CD4-positive, alpha-beta T cell treated with Interleukin-12 subunit alpha and Interleukin-12 subunit beta, for 1 hour (primary cell): ENCODE results near the gene GFM1.

Source experiments
- DNase-seq: peaks from one replicate; pipeline ENCODE4 v3.0.0-alpha.2; 2020

Gene GFM1

DNA sequence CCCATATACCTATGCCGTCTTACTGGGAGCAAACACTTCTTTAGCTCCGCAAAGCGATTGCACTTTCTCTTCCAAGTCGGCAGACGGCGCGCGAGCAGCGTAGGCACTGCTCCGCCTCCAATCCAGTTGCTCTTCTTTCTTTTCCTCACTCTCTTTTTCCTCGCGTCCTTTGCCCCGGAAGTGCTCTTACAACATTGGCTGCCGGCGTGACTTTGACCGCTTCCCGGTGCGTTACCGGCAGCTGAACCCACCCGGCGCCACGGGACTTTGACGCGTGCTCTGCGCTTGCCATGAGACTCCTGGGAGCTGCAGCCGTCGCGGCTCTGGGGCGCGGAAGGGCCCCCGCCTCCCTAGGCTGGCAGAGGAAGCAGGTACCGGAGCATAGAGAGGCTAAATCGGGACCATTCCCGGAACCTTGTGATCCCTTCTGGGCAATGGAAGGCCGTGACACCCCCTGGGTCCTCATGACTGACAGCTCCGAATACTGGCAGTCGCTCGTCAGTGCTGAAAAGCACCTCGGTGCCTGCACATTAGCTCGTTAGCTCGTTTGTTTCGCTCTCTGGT is at the start of gene GFM1:
GFM1 (plus strand) TSS at position 183 of the 564 bp plus-strand sequence; CDS start at position 291, 108 bp downstream.
- peak; percentile 92 for DNase-seq

DNA sequence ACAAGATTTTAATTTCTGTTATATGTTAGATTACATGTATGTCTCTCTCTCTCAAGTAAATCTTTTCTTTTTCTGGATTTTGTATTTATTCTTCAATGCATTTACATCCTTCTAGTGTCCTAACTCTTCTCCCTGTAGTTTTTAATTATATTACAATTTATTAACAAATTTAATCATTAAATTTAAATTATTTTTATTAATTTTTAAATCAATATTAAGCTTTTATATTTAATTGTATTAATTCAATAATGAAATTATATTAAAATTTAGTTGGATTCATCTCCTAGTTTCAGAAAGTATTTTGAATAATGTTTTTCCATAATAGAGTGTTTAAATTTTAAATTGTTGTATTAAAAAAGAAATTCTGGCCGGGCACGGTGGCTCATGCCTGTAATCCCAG is 43.5 kb upstream of the GFM1 start:
- DNase-seq = no peak

DNA sequence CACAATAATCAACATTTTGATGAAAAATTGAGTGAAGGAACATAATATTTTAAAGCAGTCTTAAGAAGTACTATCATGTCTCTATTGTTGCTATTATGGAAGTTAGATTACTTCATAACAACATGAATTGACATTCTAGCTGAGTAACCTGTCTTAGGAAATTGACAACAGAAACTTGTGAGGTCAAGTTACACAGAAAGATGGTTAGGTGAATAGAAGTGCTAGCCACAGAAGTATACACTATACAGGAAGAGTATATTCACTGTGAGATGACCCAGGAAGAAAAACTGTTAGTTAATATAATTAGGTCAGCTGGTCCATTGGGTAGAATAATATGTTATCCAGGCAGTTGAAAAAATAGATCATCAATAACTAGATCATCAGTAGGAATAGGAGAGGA is 42.1 kb upstream of the GFM1 start:
- no peak for DNase-seq

DNA sequence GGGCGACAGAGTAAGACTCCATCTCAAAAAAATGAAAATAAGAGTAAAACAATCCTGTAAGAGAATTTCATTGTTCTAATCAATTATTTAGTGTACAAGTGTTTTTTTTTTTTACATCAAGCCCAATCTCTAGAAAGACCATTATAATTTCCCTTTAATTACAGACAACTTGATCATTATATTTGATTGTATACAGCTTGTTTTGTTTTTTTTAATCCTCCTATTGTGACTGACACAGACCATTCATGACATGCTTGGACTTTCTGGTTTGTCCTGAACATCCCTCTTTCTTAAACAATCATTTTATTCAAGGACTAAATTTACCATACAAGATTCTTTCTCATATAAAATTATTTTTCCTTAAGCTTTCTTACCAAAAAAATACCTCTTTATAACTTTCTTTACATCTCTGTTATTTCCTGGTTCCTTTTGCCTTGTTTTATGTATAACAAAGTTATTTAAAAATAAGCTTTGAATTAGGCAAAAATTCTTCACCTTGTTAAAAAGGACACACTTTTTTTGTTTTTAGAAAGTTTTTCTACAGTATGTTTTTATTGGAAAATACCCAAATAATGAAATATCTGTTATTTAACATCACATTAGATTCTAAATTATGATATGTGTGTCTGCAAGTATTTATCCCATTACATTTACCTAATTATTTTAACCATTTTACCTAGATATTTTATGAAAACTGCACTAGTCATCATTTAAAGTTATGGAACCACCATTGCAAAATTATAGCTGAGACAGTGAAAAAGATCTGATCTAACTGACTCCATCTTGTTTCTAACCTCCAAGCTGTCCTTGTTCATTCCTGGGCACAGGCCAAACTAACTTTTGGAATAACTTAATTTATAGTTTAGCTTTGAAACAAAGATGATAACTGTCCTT is 26.1 kb upstream of the GFM1 start:
- DNase-seq = no peak

DNA sequence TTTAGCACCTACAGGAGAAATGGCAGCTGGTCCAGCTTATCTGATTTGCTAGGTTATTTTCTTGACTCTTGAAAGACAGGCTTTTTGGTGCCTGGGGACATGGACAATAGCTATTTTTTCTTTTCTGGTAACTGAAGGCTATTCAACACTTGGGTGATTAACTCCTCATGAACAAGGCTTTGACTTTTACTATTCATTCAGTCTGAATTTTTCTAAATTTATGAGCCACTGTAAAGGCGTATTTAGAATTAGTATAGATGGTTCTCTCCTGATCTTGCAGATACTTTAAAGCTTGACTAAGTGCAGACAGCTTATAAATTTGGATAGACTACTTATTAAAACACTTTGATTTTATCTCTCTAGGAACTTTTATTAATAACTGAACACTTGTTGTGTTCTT is 18.4 kb upstream of the GFM1 start:
- no peak for DNase-seq

DNA sequence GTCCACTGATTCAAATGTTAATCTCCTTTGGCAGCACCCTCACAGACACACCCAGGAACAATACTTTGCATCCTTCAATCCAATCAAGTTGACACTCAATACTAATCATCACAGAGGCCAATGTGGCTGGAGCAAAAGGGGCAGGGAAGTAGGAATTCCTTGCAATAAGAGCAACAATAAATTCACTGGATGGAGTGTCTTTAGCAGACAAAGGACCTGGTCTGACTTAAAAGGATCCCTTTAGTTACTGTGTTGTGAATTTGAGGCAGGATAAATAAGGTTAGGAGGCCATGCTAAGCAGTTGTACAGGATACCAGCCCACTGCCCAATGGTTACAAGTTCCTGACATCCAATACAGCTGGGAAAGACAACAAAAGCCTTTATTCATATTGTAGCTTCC is 12.3 kb upstream of the GFM1 start:
- no peak for DNase-seq

DNA sequence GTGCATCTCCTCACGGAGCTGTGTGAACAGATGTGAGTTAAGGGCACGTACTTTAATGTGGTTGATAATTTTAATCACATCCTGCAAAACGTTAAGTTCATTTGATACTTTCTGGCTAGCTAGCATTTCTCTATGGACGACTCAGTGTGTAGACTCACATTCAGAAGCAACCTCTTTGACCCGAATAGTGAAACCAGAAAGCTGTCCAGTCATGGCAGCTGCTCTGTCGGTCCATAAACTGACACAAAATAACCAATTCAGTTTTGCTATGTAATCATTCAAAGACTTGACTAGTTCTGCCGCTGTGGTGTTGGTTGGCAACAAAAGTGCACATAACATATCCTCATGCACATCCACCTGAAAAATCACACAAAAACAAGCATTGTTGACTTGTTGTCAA is 3.7 kb upstream of the GFM1 start:
- no peak for DNase-seq

DNA sequence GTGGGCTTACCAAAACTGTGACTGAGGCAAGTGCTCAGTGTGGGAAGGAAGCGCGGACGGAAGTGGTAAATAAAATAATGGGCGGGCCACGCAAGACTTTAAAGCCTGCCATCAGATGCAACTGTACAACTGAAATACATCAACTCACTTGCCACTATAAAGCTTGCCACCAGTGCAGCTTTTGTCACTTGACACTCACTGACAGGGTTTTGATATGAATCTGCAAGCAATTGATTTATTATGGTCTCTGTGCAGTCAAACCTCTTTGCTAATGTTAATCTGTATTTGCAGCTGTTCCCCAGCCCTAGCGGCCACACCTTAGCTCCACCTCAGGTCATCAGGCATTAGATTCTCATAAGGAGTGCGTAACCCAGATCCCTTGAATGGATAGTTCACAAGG is 2.3 kb upstream of the GFM1 start:
- DNase-seq = peak; percentile 40

DNA sequence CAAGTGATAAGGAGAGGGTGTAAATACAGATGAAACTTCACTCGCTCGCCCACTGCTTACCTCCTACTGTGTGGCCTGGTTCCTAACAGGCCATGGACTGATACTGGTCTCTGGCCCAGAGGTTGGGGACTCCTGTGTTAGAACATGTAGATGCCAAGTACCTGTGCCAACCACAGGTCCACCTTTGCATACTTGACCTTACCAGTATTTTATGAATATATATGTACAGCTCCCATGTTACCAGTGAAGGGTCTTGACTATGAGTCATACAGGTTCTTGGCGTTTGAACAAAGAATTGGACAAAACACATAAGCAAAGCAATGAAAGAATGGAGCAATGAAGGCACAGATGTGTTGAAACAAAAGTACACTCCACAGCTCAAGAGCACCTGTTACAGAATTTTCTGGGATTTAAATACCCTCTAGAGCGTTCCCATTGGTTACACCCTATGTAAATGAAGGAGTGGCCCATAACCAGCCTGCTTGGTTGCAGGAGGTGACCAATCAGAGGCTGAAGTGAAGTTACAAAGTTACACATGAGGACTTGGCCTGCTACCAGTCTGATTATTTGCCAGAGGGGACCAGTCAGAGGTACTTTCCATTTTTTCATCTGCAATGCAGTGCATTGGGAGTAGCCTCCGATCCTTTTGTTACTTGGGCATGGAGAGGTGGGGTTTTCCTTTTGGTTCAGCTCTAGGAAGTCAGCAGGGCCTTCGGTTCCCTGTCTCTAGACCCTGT is 1.7 kb upstream of the GFM1 start:
- DNase-seq = no peak

DNA sequence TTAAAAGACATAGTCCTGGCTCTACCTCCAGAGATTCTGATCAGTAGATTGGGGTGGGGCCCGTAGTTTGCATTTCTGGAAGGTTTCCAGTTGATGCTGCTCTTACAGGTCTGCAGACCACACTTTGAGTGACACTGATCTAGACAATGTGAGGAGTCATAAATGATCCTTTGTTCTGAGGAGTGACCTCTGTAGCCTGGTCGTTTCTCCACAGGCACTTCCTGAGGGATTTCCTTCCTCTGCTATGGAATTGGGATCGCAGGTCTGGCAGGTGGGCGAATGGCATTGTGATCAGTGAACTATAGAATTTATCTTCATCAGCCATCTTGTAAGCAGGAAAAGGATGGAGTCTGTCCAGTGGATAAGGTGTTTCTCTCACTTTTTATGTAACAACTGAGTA is 5.5 kb downstream of the GFM1 start:
- DNase-seq = no peak

DNA sequence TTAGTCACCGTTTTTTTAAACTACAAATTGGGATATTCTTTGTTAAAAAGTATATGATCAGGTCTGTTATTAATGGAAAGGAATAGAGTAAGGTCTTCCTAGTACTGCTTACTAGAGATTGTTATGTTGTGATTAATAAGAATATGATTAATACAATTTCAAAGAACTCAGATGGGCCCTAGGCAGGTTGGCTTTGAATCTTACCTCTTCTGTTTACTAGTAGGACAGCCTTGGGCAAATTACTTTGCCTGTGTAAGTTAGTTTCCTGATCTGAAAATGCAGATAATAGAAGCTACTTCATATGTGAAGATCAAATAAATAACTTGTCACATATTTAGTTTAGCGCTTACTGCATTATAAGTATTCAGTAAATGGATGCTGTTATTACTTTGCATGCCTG is 6.9 kb downstream of the GFM1 start:
- DNase-seq = no peak

DNA sequence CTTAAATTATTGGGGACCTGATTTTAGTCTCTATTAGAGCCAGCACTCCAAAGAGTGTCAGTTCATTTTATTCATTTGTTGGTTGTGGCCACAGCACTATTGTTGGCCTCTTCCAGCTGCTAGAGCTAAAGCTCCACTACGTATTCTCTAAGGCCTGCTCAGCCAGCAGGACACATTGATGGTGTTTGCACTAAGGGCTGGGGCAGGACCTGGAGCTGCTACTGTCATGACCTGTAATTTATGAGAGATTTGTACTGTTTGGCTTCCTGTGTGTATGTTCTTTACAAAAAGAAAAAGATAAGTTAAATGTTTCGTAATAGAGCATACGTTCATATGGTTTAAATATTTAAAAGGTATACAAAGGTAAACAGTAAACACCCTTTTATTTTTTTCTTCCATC is 8.1 kb downstream of the GFM1 start:
- DNase-seq = no peak

DNA sequence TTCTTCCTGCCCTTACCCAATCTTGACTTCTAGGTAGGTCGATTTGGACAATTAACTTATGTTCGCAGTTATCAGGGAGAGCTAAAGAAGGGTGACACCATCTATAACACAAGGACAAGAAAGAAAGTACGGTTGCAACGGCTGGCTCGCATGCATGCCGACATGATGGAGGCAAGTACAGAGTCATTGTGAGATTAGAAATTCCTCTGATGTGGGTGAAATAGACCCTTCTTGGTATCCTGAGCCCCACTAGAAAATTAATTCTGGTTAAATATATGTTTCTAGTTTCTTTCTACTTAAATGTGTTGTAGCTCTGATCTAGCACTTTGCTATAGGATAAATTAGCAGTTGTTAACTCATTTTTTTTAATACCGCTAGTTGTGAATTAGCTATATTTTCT is 14.6 kb downstream of the GFM1 start:
- DNase-seq = no peak

DNA sequence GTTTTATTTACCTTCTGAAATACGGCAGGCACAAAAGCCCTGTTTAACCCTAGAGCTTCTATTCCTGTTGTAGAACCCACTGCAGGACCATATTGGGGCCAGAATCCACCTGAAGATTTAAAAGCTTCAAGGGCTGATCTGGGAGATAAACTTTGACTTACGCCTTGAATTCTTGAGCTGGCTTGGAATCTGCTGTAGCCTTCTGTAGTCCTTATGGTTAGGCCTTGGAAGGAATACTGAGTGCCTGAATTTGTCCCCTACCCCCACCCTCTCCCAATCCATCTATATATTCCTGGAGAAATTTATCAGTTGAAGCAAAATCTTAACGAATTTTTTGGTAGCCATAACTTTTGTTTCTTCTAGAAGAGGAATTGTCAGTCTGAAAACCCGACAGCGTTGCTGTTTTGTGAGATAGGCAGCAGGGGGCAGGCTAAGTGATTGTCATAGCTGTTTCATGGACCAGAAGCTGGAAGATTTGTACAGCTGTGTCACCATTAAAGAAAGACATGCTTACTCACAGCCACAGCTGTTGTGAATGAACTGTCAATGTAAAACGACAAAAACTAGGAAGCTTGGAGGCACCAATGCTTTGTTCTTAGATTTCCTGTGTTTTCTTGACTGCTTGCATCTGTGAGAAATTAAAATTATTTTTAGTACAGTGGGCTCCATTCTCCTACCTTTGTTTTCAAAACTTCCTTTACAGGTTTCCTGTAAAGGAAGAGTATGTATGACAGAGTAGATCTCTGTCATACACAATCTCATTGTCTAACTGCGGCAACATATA is 15.3 kb downstream of the GFM1 start:
- peak; percentile 56 for DNase-seq

DNA sequence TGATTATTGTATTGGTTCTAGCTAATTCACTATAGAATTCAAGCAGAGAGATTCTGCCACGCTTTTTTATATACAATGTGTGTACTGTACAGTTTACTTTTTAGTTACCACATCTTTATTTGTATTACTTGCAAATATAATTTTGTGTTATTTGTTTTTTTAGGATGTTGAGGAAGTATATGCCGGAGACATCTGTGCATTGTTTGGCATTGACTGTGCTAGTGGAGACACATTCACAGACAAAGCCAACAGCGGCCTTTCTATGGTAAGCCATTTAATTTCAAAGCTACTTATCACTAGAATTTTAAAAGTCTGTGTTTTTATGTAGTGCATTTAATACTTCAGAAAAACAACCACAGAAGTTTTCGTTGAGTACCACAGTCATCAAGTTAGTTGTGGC is 16.4 kb downstream of the GFM1 start:
- no peak for DNase-seq

DNA sequence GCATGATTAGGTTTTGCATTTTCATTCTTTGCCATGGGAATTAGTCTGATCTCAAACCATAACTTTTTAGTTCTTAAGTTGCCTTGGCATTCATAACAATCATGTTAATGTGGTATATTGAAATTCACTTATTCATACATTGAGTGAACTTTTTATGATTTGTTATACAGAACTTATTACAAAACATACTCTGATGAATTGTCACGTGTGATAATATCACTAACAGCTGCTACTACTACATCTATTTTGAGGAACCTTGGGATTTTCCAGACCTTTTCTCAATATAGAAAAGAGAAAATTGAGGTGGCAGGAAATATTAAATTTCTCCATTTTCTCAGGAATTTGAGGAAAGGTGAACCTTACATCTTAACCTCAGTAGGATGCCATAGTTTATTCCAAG is 18.9 kb downstream of the GFM1 start:
- DNase-seq = no peak

DNA sequence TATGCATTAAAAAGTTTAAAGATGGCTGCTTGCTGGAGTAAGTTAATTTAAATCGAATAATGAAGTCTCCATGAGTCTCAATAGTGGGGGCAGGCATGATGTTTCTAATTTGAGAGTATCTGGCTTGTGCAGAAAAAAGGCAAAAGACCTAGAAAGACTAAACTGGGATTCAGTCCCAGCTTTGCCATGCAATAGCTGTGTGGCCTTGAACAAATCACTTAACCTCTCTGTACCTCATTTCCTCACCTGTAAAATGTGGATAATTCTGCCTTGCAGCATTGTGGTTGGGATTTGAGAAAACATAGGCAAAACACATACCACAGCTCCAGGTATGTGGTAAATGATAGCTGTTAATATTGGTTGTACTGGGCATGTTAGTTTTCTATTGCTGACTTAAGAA is 19.5 kb downstream of the GFM1 start:
- no peak for DNase-seq

DNA sequence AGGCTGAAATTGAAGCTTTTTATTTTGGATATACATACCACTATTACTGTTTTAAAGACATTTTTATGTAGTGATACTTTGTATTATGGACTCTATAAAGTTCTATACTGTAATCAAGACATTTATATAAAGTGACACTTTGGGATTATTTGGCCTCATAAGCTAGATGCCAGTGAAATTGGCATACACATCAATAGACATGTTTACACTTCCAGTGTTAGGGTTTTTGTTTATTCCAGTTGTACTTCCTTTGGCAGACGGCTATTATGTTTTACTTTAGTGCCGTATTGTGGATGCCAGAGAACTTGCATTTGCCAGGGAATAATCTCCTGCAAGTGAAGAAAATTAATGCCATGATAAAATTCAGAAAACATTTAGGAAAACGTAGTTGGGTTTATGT is 22.1 kb downstream of the GFM1 start:
- no peak for DNase-seq

DNA sequence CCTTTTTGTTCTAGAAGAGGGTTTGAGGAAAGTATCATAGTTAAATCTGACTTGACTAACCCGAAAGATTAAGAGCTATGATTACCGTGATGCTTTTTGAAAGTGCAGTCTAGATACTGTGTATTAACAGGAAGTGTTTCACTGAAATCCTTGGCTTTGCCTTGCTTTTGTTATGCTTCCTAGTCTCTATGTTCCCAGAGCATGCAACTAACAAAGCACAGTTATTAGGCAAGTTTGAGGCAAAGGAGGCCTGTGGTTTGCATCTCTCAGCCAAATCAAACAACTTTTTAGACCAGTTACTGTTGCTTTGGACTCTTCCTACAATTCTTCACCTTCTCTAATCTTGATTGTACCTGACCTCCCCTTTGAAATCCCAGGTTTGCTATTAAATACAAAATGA is 24.2 kb downstream of the GFM1 start:
- DNase-seq = no peak

DNA sequence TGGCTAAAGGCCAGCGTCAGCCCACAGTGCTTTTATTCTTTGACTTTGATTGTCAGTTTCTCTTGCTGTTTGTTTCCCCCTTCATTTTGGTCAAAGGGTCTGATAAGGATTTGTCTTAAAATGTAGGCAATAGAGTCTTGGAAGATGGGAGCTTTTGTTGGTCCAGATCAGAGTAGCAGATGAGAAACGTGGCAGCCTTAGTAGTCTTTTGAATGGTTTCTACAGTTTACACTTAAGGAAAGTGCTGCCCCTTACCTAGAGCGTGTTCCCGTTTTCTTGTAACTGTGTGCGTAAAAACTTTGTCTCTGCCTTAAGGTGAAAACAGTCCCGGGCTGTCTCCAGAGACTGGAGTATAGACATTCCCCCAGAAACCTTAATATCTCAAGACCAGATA is 27.5 kb downstream of the GFM1 start:
- no peak for DNase-seq

DNA sequence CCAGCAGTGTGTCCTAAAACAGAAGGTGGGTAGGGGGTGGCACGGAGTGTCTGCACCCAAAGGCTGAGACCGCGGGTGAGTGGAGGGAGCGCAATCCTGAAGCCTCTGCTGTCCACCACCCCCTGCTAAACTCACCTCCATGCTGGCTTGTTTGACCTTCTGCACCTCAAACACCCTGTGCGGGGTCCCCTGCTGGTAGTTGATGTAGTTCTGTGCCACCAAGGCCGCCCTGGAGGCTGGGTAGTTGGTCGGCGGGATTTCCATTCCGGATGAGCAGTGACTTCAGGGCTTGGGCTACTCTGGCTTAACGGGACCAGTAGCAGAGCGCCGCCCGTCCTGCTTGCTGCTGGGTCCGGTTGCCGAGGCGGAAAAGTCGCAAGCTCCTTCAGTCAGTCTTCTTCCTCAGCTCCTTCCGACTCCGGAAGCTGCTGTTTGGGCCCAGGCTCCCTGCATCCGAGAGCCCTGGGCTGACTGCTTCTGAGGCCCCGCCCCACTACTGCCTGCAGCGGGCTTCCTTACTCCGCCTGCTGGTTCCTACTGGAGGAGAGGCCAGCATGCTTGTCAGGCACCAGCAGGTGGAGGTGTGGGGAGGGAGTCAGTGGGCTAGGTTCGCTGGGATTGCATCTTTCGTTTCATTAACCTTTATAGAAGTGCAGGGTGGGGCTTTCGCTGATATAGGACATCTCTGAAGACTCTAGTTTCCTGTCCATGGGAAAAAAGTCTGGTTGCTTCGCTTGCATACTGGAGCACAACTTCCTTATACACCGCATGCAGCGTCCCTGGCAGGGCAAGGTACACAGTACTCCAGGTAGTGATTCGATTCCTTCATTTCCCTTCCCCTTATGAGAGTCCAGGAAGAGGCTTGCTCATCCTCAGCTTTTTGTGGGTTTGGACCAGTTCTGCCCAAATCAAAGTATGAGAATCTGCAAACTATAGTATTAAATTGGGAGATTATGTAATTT is 28.2 kb downstream of the GFM1 start, which contains the start of gene LXN:
LXN (minus strand) TSS at position 434 of the 962 bp plus-strand sequence; CDS start at position 264, 170 bp downstream.
- peak; percentile 79 for DNase-seq

DNA sequence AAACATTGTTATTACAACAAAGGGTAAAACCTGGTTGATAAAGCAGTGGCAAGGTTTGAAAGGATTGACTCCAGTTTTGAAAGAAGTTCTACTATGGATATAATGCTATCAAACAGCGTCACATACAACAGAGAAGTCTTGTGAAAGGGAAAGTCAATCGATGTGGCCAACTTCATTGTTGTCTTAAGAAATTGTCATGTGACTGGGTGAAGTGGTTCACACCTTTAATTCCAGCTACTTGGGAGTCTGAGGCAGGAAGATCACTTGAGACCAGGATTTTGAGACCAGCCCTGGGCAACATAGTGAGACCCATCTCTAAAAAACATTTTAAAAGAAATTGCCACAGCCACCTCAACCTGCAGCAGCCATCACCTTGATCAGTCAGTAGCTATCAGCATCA is 34.4 kb downstream of the GFM1 start:
- no peak for DNase-seq
